RKO (cell line): ENCODE measurements around the gene PGGHG.
"Not testable (repeated sequence)": the region's sequence is repeated elsewhere in the genome, so short reads cannot be mapped to it uniquely, and the experiment has no call there.

ENCODE experiments used
- DNase-seq: peaks from one replicate; pipeline ENCODE4 v3.0.0-alpha.2; 2016; ENCODE audit warnings: low spot score

The PGGHG gene

DNA sequence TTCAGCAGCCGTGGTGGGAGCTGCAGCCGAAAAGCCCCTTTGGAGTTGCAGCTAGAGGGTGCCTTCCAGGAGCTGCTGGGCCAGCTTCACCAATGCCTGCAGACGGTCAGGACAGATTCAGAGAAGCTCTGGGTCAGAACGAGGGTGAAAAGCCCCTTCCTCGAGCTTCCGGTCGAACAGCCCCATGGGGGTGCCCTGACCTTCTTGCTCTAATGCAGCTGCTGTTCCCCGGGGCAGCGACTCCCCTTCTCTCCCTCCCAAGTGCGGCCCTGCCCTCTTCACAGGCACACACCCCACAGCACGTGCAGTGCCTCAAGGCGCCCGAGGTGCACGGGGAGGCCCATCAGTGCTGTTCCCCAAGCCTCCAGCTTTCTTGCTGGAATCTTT, 41.4 kb downstream of the PGGHG start:
- no peak for DNase-seq

DNA sequence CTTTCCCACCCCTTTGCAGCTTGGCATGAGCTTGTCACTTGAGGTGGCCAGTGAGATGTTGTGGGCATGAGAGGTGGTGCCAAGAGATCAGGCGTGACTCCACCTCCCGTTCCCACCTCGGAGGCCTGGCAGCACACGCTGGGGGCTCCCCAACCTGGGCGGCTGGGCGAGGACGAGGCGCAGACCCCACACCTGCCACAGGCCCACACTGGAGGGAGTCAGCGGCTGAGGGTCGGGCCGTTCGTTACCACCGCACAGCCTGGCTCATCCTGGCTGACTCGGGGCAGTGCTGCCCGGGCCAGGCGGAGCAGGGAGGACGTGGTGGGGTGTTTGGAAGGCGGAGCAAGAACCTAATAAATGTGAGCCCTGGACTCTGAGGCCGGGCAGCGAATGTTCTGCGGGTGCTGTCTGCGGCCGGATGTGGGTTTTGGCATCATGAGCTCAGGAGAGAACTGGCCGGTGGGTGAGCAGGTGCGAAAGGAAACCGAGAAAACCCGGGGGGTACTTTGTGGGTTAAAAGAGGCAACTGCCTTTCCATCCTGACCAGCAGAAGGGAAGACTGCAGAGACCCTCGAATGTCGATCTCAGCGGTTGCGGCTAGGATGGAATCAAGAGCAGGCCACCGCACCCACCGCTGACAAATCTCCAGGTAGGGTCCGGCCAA, 41.9 kb downstream of the PGGHG start:
- DNase-seq = no peak

DNA sequence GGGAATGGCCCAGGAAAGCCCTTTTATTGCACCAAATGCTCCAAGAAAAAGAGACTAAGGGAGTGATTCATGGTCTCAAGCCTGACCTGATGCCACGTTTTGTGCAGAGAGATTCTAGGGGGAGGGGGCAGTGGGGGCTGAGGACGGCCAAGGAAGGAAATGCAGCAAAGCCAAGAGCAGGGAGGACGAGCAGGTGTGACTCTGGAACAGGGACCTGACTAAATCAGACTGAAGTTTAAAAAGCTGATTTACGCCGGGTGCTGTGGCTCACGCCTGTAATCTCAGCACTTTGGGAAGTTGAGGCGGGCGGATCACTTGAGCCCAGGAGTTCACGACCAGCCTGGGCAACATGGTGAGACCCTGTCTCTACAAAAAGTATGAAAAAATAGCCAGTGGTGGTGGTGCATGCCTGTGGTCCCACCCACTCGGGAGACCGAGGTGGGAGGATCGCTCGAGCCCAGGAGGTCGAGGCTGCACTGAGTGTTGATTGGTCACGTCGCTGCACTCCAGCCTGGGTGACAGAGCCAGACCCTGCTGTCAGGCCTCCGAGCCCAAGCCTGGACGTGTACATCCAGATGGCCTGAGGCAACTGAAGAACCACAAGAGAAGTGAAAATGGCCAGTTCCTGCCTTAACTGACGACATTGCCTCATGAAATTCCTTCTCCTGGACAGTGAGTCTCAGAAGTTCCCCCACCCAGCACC, 42.6 kb downstream of the PGGHG start:
- no peak for DNase-seq

DNA sequence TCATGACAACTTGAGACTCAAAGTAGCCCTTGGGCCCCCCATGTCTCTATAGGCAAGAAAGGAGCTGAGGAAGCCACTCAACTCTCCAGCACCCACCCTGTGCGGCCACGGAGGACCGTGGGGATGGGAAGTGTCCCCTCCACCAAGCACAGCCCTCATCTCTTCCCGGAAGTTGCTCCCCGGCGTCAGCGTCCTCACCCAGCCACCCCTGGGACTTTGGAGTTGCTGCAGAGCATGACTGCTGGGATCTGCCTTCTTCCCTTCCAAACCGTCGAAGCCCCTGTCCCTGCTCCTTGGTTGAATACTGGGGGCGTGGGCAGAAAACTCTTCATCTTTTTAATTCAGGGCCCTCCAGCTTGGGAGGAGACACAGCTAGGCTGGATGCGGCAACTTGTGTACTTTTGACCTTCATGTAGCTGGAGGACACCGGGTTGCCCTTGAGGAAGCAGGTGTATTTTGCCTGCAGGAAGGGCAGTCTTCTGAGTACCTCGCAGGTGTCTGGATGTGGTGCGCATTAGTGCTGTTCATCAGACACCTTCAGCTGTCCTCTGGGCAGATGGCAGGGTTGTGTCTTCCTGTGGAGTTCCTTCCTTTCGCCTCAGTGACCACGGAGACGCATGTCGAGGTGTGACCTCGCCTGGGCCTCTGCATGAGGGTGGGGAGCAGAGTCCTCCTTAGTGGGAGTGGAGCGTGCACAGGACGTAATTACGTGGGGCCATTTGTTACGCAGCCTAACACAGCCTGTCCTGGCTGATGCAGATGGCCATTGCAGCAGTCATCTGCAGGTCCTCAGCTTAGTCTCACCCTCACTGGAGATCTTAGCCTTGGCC, 43.9 kb downstream of the PGGHG start:
- DNase-seq = no peak

DNA sequence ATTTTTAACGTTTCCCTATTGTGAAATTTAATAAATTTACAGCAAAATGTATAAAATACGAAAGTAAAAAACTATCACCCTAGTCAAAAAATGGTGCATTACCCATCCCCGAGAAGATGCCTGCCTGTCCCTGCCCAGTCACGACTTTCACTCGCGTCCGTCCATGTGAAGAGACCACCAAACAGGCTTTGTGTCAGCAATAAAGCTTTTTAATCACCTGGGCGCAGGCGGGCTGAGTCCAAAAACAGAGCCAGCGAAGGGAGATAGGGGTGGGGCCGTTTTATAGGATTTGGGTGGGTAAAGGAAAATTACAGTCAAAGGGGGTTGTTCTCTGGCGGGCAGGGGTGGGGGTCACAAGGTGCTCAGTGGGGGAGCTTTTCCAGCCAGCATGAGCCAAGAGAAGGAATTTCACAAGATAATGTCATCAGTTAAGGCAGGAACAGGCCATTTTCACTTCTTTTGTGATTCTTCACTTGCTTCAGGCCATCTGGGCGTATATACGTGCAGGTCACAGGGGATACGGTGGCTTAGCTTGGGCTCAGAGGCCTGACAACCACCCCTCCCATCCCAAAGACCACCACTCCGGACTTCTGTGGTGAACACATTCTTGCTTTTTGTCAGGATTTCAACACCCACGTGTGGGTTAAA, 44.8 kb downstream of the PGGHG start:
- not testable (repeated sequence) for DNase-seq

DNA sequence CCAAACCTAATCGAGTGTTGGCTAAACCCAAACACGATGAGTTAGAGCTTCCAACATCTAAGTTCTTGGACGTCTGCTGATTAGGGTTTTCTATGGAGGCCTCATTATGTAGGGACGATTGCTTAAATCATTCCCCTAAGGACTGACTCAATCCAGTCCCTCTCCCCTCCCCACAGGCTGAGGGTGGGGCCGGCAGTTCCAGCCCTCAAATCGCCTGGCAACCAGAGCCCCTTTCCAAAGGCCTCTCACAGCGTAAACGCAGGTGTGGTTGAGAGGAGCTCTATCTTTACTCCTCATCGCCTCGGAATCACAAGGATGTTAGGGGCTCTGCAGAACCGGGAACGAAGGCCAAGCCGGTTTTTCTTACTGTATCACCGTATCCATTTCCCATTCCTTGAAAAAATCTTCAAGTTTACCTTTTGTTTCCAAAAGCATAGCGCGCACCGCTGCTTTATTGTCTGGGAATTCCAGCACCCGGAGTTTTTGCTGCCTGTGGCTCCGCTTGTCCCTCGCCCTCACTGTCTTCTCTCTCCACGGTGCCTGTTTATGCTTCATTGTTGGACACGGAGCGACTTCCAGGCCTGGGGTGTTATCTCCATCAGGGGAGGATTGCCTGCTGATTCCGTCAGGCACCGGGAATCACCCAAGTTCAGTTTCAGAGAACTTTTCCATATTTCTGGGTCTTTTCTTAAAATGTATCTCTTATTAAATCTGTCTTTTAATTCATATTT, 45.5 kb downstream of the PGGHG start:
- DNase-seq = no peak

DNA sequence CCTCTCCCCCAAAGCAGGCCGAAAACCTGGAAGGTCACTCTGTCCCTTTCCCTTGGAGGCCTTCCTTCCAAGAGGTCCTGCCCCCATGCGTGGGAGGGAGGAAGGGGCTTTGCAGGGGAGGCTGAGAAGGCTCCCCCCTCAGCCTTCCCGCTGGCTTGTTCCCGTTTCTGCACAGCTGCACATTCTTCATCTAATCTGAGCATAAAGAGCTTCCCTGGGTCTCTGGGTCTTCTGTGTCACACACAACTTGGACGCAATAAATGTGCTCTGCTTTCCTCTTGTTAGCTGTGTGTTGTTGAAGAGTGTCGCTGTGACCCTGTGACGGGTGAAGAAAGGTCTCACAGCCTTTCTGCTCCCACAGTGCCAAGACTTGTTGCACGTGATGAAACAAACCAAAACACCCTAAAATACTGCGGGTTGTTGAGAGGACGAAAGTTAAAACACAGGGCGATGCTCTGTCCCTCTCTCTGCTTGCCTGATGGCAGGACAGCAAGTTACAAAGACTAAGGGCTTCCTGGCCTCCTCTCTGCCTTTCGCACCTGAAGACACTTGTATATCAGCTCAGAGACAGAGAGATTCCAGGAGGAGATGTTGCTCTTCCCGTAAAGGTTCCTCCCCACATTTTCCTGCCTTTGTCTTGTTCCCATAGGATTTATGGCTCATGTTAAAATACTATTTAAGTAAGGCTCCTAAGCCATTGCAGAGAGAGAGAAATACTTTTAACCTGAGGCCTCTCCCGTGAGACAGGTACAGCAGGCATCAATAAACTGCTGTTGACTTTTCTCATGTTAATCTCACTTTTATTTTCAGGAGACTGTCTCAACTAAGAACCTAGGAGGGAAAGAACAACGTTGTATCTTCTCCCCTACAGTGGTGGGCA, 47.1 kb downstream of the PGGHG start:
- no peak for DNase-seq

DNA sequence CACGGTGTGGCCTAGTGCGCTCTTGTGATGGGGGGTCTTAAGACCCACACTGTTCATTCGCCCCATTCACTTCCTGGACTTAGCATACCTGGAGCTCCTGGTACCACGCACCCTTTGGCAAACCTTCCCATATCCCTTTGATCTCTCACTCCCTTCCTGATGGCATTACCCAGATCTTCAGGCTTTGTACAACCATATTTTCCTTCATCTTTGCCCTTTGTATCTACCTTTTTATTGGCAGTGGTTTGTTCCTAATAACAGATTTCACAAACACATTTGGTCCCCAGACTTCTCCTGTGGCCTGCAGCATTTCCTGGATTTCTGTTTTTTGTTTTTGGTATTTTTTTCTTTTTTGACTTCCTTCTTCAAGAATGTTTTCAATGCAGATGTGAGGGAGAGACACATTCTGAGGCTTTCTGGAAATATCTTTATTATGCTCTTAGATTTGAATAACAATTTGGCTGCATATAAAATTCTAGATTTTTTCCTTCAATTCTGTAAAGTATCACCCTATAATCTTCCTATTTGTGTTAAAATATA, 47.8 kb downstream of the PGGHG start:
- DNase-seq = no peak

DNA sequence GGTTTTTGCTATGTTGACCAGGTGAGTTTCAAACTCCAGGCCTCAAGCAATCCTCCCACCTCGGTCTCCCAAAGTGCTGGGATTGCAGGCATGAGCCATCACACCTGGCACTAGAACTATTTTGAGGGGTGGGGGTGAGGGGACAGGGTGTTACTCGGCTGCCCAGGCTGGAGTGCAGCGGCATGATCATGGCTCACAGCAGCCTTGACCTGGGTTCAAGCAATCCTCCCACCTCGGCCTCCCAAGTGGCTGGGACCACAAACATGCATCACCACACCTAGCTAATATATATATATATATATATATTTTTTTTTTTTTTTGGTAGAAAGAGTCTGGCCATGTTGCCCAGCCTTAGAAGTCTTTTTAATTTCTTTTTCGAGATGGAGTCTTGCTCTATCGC, 48.8 kb downstream of the PGGHG start:
- no peak for DNase-seq

DNA sequence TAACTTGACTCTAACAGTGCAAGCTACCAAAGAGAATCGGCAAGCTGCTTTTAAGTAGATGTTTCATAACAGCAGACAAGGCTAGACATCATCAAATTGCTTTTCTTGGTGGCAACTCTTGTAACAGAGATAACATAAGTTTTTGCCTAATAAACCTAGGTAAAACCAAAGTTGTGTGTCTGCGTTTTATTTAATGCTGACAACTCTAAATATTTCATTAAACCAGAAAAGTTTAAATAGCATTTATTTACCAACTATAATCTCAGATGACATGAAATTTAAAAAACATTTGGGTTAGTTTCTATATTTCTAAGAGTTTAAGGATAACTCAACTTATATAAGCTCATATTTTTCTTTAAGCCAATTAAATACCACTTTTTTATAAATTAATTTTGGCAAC, 51.0 kb downstream of the PGGHG start:
- DNase-seq = no peak

DNA sequence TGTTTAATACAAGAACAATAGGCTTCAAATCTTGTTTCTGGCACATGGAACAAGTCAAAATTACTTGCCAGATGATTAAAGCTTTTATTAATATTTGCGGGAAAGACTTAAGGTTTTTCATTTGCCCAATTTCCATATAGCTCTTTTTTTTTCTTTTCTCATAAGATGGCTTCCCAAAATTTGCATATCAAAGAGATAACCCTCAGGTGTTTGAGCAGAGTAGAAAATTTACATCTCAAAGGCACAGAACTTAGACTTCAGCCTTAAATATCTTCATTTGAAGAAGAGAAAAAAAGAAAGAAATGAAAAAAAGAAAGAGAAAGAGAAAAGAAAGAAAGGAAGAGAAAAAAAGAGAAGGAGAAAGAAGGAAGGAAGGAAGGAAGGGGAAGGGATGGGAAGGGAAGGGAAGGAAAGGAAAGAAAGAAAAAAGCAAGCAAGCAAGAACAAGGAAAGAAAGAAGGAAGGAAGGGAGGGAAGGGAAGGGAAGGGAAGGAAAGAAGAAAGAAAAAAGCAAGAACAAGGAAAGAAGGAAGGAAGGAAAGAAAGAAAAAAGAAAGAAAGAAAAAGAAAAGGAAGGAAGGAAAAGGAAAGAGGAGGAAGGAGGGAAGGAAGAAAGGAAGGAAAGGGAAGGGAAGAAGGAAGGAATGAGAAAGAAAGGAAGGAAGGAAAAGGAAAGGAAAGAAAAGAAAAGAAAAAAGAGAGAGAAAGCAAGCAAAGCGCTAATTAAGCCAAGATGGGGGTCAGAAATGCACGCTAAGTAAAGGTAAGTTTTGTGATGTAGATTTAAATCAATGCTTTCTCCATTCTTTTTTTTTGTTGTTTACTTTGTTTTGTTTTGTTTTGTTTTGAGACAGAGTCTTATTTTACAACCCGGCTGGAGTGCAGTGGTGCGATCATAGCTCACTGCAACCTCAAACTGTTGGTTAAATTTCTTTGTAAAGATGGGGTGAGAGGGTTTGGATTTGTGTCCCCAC, 51.9 kb downstream of the PGGHG start:
- DNase-seq = no peak

DNA sequence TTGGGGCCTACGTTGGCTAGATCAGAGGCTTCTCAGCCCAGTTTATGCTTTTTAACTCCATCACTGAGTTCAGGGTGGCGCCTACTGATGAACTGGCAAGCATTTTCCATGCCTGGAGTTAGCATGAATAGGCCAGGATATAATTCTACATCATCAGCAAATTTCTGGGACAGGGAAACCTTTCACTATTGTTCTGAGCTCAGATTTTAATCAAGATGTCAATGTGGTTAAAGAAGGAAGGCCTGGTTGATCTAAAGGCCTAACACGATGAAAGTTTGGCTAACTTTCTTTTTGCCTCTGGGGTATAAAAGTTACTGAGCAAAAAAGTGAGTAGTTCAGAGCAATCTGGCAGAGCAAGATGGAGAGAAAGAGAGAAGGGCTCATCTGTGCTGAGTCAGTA, 53.4 kb downstream of the PGGHG start:
- no peak for DNase-seq

DNA sequence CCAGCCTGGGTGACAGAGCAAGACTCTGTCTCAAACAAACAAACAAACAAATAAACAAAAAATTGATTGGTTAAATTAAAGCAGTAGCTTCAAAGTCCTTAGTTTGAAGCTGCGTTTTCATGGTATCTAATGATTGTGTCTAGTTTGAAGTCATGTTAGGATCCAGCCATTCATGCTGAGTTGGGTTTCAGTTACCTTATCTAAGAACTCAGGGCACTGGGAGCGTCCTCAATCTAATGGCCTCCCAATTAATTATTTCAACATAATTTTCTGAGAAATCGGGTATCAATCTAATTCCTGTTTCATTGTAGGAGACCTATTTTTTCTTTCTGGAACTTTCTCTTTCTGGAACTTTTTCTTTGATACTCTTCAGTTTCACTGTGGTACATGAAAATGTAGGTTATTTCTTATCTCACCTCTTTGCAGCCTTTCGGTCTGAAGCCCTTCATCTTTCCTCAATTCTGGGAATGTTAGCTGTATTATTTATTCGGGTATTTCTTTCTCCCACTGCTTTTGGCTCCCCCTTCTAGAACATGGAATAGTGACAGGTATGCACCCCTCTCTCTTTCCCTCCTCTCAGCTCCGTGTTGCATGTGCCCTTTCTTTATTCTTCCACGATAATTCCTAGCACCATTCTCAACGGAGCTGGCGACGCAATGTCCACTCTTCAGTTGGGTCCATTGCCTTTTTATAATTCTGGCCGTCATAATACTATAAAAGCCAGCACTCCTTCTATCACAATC, 56.1 kb downstream of the PGGHG start:
- DNase-seq = no peak
